Measurements from ENCODE around the gene NNAT. TPM values are rescaled to one million over a fixed set of nuclear protein-coding genes. Genes with fewer than 3 reads are reported as not detected.
A peak's percentile ranks its signal among the peaks of the same experiment; 100 is the strongest.

Gene NNAT
- total RNA-seq, 8 experiments from 2014 or later, result 2.5 to 478 (median 9.1) TPM

DNA sequence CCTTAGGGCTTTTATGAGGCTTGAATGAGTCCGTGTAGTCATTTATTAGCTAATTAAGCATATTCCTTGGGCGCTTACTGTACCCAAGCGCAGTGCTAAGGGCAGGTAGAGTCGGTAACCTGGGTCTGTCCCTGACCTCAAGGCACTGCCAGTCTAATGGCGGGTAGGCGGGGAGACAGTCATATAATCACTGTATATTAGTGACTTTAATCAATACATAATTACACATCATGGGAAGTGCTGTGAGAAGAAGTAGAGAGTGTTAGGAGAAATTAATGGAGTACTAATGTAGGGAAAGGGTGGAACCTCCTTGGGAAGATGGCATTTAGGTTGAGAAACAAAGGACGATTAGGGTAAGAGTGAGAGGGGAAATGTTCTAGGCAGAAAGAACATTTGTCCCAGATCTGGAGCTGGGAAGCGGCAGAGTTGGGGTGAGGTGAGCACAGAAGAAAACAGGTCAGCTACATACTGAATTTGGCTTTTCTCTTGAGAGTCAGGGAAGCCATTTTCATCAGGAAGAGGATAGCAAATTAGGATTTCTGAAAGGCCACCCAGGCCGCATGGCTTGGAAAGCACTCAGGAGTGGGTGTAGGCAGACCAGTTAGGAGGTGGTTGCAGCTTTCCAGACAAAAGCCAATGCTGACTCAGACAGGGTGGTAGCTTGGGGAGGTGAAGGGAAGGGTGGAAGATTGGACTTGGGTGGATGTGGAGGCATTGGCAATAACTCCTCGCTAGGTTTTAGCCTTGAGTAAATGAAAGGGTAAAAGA lies 7.6 kb downstream of the NNAT start:
- 0 to 100% (median 58%) methylated on average over 1 to 8 of the region's 10 CpGs for WGBS, 10 experiments
- Histone ChIP-seq H3K27ac (peak overlapping the region; percentile 95 to 99), H3K4me3 (peak overlapping the region; percentile 52 to 93 (median 79)), H3K4me1 (replicated peaks in 1 of 2) (peaks cover 20 to 28% of the 10 kb centered on the region in 2 donors)
- in situ Hi-C loops (cut with MboI; ENCODE audit: low pct_unique_long_range_greater_than_20kb in 2 of 9, low sequenced_read_pairs in 9 of 9, unreplicated experiment in 9 of 9), result loop anchor here in 5 of 9 experiments (10.0 to 25.0 kb wide), 5 partner anchors 134 to 334 kb away; partner anchors contain the start of gene GHRH (in 3 of the 5)
- peak in 3 of 8 experiments; percentile 5 to 9 (median 6) for ATAC-seq (replicated peaks in 6 of 8)

- no peak overlapping the region for H3K4me3 ChIP-seq
- peaks cover 17 to 25% of the 10 kb centered on the region in 2 donors for H3K4me1 ChIP-seq (replicated peaks in 1 of 2)
- in situ Hi-C loops (cut with MboI; ENCODE audit: low pct_unique_long_range_greater_than_20kb in 2 of 9, low sequenced_read_pairs in 9 of 9, unreplicated experiment in 9 of 9), result loop anchor here in 5 of 9 experiments (10.0 to 25.0 kb wide), 5 partner anchors 135 to 335 kb away; partner anchors contain the start of gene GHRH (in 3 of the 5)
- 56 to 93% (median 70%) methylated on average over 1 to 8 of the region's 8 CpGs for WGBS, 10 experiments
- no peak for ATAC-seq (replicated peaks in 6 of 8)
- no peak overlapping the region for H3K27ac ChIP-seq
These were observed 8.3 kb downstream of the NNAT start for GRCh38 chr20:37529214-37529967.

DNA sequence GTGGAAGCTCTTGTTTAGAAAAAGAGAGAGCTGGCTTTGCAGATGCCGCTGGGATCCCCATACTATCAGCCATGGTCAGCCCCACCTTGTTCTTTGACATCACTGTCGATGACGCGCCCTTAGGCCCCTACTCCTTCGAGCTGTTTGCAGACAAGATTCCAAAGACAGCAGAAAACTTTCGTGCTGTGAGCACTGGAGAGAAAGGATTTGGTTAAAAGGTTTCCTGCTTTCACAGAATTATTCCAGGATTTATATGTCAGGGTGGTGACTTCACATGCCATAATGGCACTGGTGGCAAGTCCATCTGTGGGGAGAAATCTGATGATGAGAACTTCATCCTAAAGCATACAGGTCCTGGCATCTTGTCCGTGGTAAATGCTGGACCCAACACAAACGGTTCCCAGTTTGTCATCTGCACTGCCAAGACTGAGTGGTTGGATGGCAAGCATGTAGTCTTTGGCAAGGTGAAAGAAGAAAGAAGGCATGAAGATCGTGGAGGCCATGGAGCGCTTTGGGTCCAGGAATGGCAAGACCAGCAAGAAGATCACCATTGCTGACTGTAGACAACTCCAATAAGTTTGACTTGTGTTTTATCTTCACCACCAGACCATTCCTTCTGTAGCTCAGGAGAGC lies 9.0 kb downstream of the NNAT start:
- ATAC-seq (replicated peaks in 6 of 8), result no peak
- in situ Hi-C loops (cut with MboI; ENCODE audit: low pct_unique_long_range_greater_than_20kb in 2 of 9, low sequenced_read_pairs in 9 of 9, unreplicated experiment in 9 of 9), result loop anchor here in 8 of 9 experiments (10.0 to 25.0 kb wide), 8 partner anchors 135 to 335 kb away; partner anchors contain the start of genes GHRH (in 3 of the 8) and MANBAL (in 1 of the 8)
- 70 to 100% (median 87%) methylated on average over 2 to 8 of the region's 10 CpGs; no CpG with 5 or more reads in 2 of the 10 experiments for WGBS, 10 experiments
- peaks cover 17 to 18% of the 10 kb centered on the region in 2 donors for H3K4me1 ChIP-seq (replicated peaks in 1 of 2)
- no peak overlapping the region for H3K27ac ChIP-seq
- H3K4me3 ChIP-seq, result no peak overlapping the region

- WGBS, 10 experiments, result 0 to 88% (median 73%) methylated on average over 1 to 2 of the region's 2 CpGs; no CpG with 5 or more reads in 2 of the 10 experiments
- peaks cover 15% of the 10 kb centered on the region in 2 donors for H3K4me1 ChIP-seq (replicated peaks in 1 of 2)
- H3K27ac ChIP-seq, result no peak overlapping the region
- in situ Hi-C loops (cut with MboI; ENCODE audit: low pct_unique_long_range_greater_than_20kb in 2 of 9, low sequenced_read_pairs in 9 of 9, unreplicated experiment in 9 of 9), result loop anchor here in 8 of 9 experiments (10.0 to 25.0 kb wide), 7 partner anchors 143 to 336 kb away; partner anchors contain the start of genes GHRH (in 3 of the 8) and MANBAL (in 1 of the 8)
- H3K4me3 ChIP-seq, result no peak overlapping the region
- ATAC-seq (replicated peaks in 6 of 8), result no peak
These were observed 9.6 kb downstream of the NNAT start for GRCh38 chr20:37530696-37531095.

GRCh38 chr20:37531856-37532255 lies 10.8 kb downstream of the NNAT start:
- WGBS, 10 experiments, result 60 to 100% (median 92%) methylated on average over 1 to 2 of the region's 3 CpGs; no CpG with 5 or more reads in 6 of the 10 experiments
- no peak for ATAC-seq (replicated peaks in 6 of 8)
- Histone ChIP-seq H3K4me3 (no peak overlapping the region), H3K27ac (no peak overlapping the region), H3K4me1 (replicated peaks in 1 of 2) (peaks cover 6 to 7% of the 10 kb centered on the region in 2 donors)
- in situ Hi-C loops (cut with MboI; ENCODE audit: low pct_unique_long_range_greater_than_20kb in 2 of 9, low sequenced_read_pairs in 9 of 9, unreplicated experiment in 9 of 9), result loop anchor here in 8 of 9 experiments (10.0 to 25.0 kb wide), 7 partner anchors 145 to 337 kb away; partner anchors contain the start of genes GHRH (in 3 of the 8) and MANBAL (in 1 of the 8)

- WGBS, 10 experiments, result 8 to 78% (median 41%) methylated on average over 1 to 2 of the region's 2 CpGs; no CpG with 5 or more reads in 2 of the 10 experiments
These were observed 12.2 kb downstream of the NNAT start for GRCh38 chr20:37533154-37533715.

DNA sequence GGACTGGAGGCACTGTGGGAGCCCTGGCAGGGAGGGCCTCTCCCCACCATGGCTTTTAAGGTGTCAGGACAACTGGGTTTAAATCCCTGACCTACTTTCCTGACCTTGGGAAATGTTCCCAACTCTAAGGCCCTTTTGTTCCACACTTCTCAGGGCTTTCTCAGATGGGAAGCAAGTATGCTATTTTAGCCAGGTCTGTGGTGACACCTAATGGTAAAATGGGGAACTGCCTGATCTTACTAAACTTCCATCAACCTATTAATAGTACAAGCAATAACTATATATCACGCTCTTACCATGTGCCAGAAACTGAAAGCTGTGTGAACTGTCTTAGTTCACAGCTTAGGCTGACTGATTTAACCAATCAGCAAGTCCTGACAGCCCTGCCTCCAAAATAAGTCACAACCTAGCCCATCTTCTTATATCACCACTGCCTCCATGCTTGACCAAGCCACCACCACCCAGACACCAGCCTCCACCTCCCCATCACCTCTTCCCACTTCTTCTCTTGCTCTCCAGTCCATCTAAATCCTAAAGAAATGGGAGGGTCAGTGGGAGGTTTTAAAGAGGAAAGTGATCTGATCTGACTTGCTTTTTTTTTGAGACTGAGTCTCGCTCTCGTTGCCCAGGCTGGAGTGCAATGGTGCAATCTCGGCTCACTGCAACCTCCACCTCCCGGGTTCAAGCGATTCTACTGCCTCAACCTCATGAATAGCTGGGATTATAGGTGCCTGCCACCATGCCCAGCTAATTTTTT lies 13.5 kb downstream of the NNAT start:
- WGBS, 10 experiments, result 0 to 77% (median 40%) methylated on average over 1 to 6 of the region's 6 CpGs; no CpG with 5 or more reads in 4 of the 10 experiments
- Histone ChIP-seq H3K27ac (no peak overlapping the region), H3K4me3 (no peak overlapping the region), H3K4me1 (replicated peaks in 1 of 2) (peaks cover 2 to 4% of the 10 kb centered on the region in 2 donors)
- ATAC-seq (replicated peaks in 6 of 8), result peak; percentile 86 to 97 (median 94)
- in situ Hi-C loops (cut with MboI; ENCODE audit: low pct_unique_long_range_greater_than_20kb in 2 of 9, low sequenced_read_pairs in 9 of 9, unreplicated experiment in 9 of 9), result loop anchor here (5.0 to 25.0 kb wide), 8 partner anchors 147 to 340 kb away; partner anchors contain the start of genes GHRH (in 3 of the 9) and MANBAL (in 1 of the 9)

More at GRCh38 chr20:37533154-37533715, 12.2 kb downstream of the NNAT start:
- H3K4me1 ChIP-seq (replicated peaks in 1 of 2), result peaks cover 6 to 7% of the 10 kb centered on the region in 2 donors
- H3K4me3 ChIP-seq, result no peak overlapping the region
- in situ Hi-C loops (cut with MboI; ENCODE audit: low pct_unique_long_range_greater_than_20kb in 2 of 9, low sequenced_read_pairs in 9 of 9, unreplicated experiment in 9 of 9), result loop anchor here in 8 of 9 experiments (10.0 to 25.0 kb wide), 7 partner anchors 146 to 338 kb away; partner anchors contain the start of genes GHRH (in 3 of the 8) and MANBAL (in 1 of the 8)
- H3K27ac ChIP-seq, result no peak overlapping the region
- ATAC-seq (replicated peaks in 6 of 8), result no peak

- Histone ChIP-seq H3K27ac (no peak overlapping the region), H3K4me1 (replicated peaks in 1 of 2) (peaks cover 2 to 4% of the 10 kb centered on the region in 2 donors), H3K4me3 (no peak overlapping the region)
- 0 to 89% (median 55%) methylated on average over 1 to 8 of the region's 10 CpGs; no CpG with 5 or more reads in 2 of the 10 experiments for WGBS, 10 experiments
- in situ Hi-C loops (cut with MboI; ENCODE audit: low pct_unique_long_range_greater_than_20kb in 2 of 9, low sequenced_read_pairs in 9 of 9, unreplicated experiment in 9 of 9), result loop anchor here (5.0 to 25.0 kb wide), 8 partner anchors 148 to 341 kb away; partner anchors contain the start of genes GHRH (in 3 of the 9) and MANBAL (in 1 of the 9)
- no peak for ATAC-seq (replicated peaks in 6 of 8)
These were observed 14.5 kb downstream of the NNAT start for GRCh38 chr20:37535443-37536132.

DNA sequence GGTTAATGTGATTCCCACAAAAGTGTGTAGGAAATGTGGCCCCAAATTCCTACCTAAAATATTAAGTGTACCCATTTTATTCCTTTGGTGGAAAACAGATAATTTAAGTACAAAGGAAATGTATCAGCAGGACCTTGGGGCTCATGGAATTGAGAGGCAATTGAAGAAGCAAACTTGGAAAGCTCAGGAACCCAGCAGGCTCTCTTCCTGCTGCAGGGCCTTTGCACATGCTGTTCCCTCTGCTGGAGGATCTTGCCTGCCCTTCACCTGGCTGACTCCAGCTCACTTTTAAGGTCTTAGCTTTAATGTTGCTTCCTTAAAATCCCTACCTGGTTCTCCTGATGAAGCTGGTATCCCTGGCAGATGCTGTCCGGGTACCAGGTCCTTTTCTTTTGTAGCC lies 16.5 kb downstream of the NNAT start:
- ATAC-seq (replicated peaks in 6 of 8), result no peak
- in situ Hi-C loops (cut with MboI; ENCODE audit: low pct_unique_long_range_greater_than_20kb in 2 of 9, low sequenced_read_pairs in 9 of 9, unreplicated experiment in 9 of 9), result loop anchor here (5.0 to 25.0 kb wide), 8 partner anchors 150 to 343 kb away; partner anchors contain the start of genes GHRH (in 3 of the 9) and MANBAL (in 1 of the 9)
- no peak overlapping the region for H3K27ac ChIP-seq
- H3K4me3 ChIP-seq, result no peak overlapping the region
- 20 to 100% (median 93%) methylated on average over 1 of the region's 1 CpG; no CpG with 5 or more reads in 4 of the 10 experiments for WGBS, 10 experiments
- peaks cover 4 to 12% of the 10 kb centered on the region in 2 donors for H3K4me1 ChIP-seq (replicated peaks in 1 of 2)

DNA sequence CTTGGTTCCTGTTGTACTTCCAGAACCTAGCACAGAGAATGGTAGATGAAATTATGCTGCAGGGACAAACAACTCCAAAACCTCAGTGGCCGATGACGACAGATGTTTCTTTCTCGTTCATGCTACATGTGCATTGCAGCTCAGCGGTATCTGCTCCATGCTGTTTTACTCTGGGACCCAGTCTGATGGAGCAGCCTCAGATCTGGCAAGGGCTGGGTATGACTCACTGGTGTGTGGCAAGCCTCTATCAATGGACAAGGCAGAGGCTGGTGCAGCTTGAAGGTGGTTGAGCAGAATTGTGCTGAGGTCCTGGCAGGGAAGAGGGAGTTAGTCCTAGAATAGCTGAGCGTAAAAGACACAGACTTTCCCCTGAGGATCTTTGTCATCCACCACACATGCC lies 17.0 kb downstream of the NNAT start:
- H3K27ac ChIP-seq, result no peak overlapping the region
- ATAC-seq (replicated peaks in 6 of 8), result no peak
- 6 to 91% (median 61%) methylated on average over 1 to 4 of the region's 5 CpGs; no CpG with 5 or more reads in 4 of the 10 experiments for WGBS, 10 experiments
- in situ Hi-C loops (cut with MboI; ENCODE audit: low pct_unique_long_range_greater_than_20kb in 2 of 9, low sequenced_read_pairs in 9 of 9, unreplicated experiment in 9 of 9), result loop anchor here (5.0 to 25.0 kb wide), 8 partner anchors 151 to 343 kb away; partner anchors contain the start of genes GHRH (in 3 of the 9) and MANBAL (in 1 of the 9)
- H3K4me1 ChIP-seq (replicated peaks in 1 of 2), result peaks cover 4 to 13% of the 10 kb centered on the region in 2 donors
- H3K4me3 ChIP-seq, result no peak overlapping the region
